H1 (cell line): Measurements from ENCODE around the gene SUSD1. TPM values are rescaled to one million over a fixed set of nuclear protein-coding genes. Genes with fewer than 3 reads are reported as not detected.

Experiments used
- CTCF ChIA-PET: fragments of 300-600 bp; sonication (Branson Sonifier 250); formaldehyde crosslinking; loops from one replicate; lab custom pipeline; 2021; ENCODE audit not compliant: partially characterized antibody; lab: Charles Lee
- POLR2A ChIA-PET: fragments of 300-600 bp; sonication (Branson Sonifier 250); formaldehyde crosslinking; loops from one replicate; lab custom pipeline; 2021; ENCODE audit warnings: inconsistent platforms; ENCODE audit not compliant: partially characterized antibody; lab: Charles Lee
- DNase-seq, 2 experiments: peaks; one replicate each; pipeline versions ENCODE4 v3.0.0 to v3.0.0-alpha.2; 2010 to 2022; ENCODE audit warnings: low spot score in 2 of 2, low read depth in 1 of 2, mixed read lengths in 1 of 2
- FAIRE-seq: peaks from 2 replicates; lab custom pipeline; 2011; peaks lifted over from hg19 to GRCh38; lab: Jason Lieb, UNC
- H2AFZ ChIP-seq: 2 replicates; pipeline ENCODE4 v1.8.1; 2012; ENCODE audit warnings: low read length, inconsistent platforms
- H2AK5ac ChIP-seq: 2 replicates; pipeline ENCODE4 v1.6.1; 2013; ENCODE audit warnings: low read depth, low read length
- H2BK120ac ChIP-seq: replicated peaks from 2 replicates; pipeline ENCODE3; 2013; ENCODE audit warnings: low read depth, low read length, inconsistent platforms
- H2BK12ac ChIP-seq: 2 replicates; pipeline ENCODE4 v1.6.1; 2013; ENCODE audit warnings: low read depth, low read length
- H2BK15ac ChIP-seq: 2 replicates; pipeline ENCODE4 v1.6.1; 2013; ENCODE audit warnings: low read length
- H2BK20ac ChIP-seq: 2 replicates; pipeline ENCODE4 v1.6.1; 2013; ENCODE audit warnings: low read length
- H2BK5ac ChIP-seq: 2 replicates; pipeline ENCODE4 v1.6.1; 2013; ENCODE audit warnings: low read depth, low read length
- H3K14ac ChIP-seq: 2 replicates; pipeline ENCODE4 v1.6.1; 2013; ENCODE audit warnings: inconsistent platforms; ENCODE audit not compliant: insufficient read length
- H3K18ac ChIP-seq: 2 replicates; pipeline ENCODE4 v1.6.1; 2013; ENCODE audit warnings: low read length; ENCODE audit errors: extremely low read depth
- H3K23ac ChIP-seq: 2 replicates; pipeline ENCODE4 v1.6.1; 2013; ENCODE audit warnings: inconsistent platforms; ENCODE audit not compliant: insufficient read length
- H3K23me2 ChIP-seq: 2 replicates; pipeline ENCODE4 v1.6.1; 2013; ENCODE audit warnings: low read depth, low read length
- H3K27ac ChIP-seq: 2 replicates; pipeline ENCODE4 v1.6.1; 2011; ENCODE audit warnings: low read depth, low read length, inconsistent platforms
- H3K27me3 ChIP-seq, 4 experiments: replicated peaks in 1 of 4; 1 replicate in 1 of 4; 2 replicates in 3 of 4; pipeline versions ENCODE4 v1.6.1 to v1.8.1; 2011 to 2013; ENCODE audit warnings: low read length in 3 of 4, mild to moderate bottlenecking in 3 of 4, inconsistent platforms in 2 of 4, mixed read lengths in 2 of 4, moderate library complexity in 1 of 4; ENCODE audit not compliant: control insufficient read depth in 3 of 4, insufficient read depth in 3 of 4; ENCODE audit errors: extremely low read depth in 1 of 4
- H3K36me3 ChIP-seq, 4 experiments: 2 replicates each; pipeline versions ENCODE4 v1.6.1 to v1.8.1; 2011 to 2013; ENCODE audit warnings: mild to moderate bottlenecking in 4 of 4, low read length in 3 of 4, moderate library complexity in 2 of 4, control low read depth in 1 of 4, inconsistent platforms in 1 of 4; ENCODE audit not compliant: insufficient read depth in 4 of 4, control insufficient read depth in 2 of 4
- H3K4ac ChIP-seq: replicated peaks from 2 replicates; pipeline ENCODE3; 2013; ENCODE audit warnings: low read length, low read depth, mixed read lengths, inconsistent platforms; ENCODE audit not compliant: insufficient read length
- H3K4me1 ChIP-seq, 4 experiments: replicated peaks in 1 of 4; 1 replicate in 1 of 4; 2 replicates in 3 of 4; pipeline versions ENCODE4 v1.6.1 to v1.8.1; 2011 to 2013; ENCODE audit warnings: low read length in 3 of 4, inconsistent platforms in 2 of 4, mixed read lengths in 1 of 4; ENCODE audit not compliant: insufficient read depth in 4 of 4, control insufficient read depth in 3 of 4
- H3K4me2 ChIP-seq, 2 experiments: 2 replicates each; pipeline versions ENCODE4 v1.6.1 to v1.8.1; 2011 to 2013; ENCODE audit warnings: low read depth in 2 of 2, low read length in 2 of 2, control low read depth in 1 of 2, inconsistent platforms in 1 of 2, mild to moderate bottlenecking in 1 of 2; ENCODE audit not compliant: insufficient read depth in 1 of 2
- H3K4me3 ChIP-seq, 4 experiments: fragments of 200-600, 300-600 bp in 1 of 4; sonication (generic), shearing (Covaris generic), sonication (Bioruptor Twin) in 1 of 4; 2 replicates each; pipeline versions ENCODE4 v1.5.1 to v1.8.1; 2011 to 2016; ENCODE audit warnings: low read length in 4 of 4, low read depth in 3 of 4, control low read depth in 2 of 4, inconsistent platforms in 2 of 4, mild to moderate bottlenecking in 2 of 4, mixed read lengths in 1 of 4, moderate library complexity in 1 of 4; ENCODE audit not compliant: insufficient read depth in 2 of 4; ENCODE audit errors: extremely low read depth in 1 of 4
- H3K56ac ChIP-seq: replicated peaks from 2 replicates; pipeline ENCODE3; 2013; ENCODE audit warnings: low read depth, mild to moderate bottlenecking, mixed read lengths, low read length, inconsistent platforms; ENCODE audit not compliant: insufficient read length
- H3K79me1 ChIP-seq: 2 replicates; pipeline ENCODE4 v1.6.1; 2013; ENCODE audit warnings: low read depth, low read length, control low read depth
- H3K79me2 ChIP-seq, 2 experiments: 2 replicates each; pipeline versions ENCODE4 v1.6.1 to v1.8.1; 2012 to 2013; ENCODE audit warnings: low read length in 2 of 2, mild to moderate bottlenecking in 2 of 2, inconsistent platforms in 1 of 2; ENCODE audit not compliant: insufficient read depth in 2 of 2, control insufficient read depth in 1 of 2
- H3K9ac ChIP-seq, 4 experiments: replicated peaks in 1 of 4; 1 replicate in 1 of 4; 2 replicates in 3 of 4; pipeline versions ENCODE4 v1.6.1 to v1.8.1; 2011 to 2013; ENCODE audit warnings: low read depth in 3 of 4, low read length in 3 of 4, control low read depth in 2 of 4, mild to moderate bottlenecking in 2 of 4, moderate library complexity in 2 of 4, inconsistent platforms in 1 of 4; ENCODE audit errors: extremely low read depth in 1 of 4
- H3K9me3 ChIP-seq, 2 experiments: 2 replicates each; pipeline versions ENCODE4 v1.6.1 to v1.8.1; 2012 to 2013; ENCODE audit warnings: mild to moderate bottlenecking in 2 of 2, moderate library complexity in 2 of 2, control low read depth in 1 of 2, inconsistent platforms in 1 of 2, low read depth in 1 of 2, low read length in 1 of 2, mixed read lengths in 1 of 2; ENCODE audit not compliant: insufficient read depth in 2 of 2
- H4K20me1 ChIP-seq, 2 experiments: replicated peaks in 1 of 2; 2 replicates each; pipeline versions ENCODE3 to v1.8.1; 2011 to 2013; ENCODE audit warnings: inconsistent platforms in 2 of 2, low read length in 2 of 2, mild to moderate bottlenecking in 1 of 2; ENCODE audit not compliant: insufficient read depth in 2 of 2, control insufficient read depth in 1 of 2
- H4K5ac ChIP-seq: 2 replicates; pipeline ENCODE4 v1.6.1; 2013; ENCODE audit warnings: low read length, low read depth, mixed read lengths, inconsistent platforms; ENCODE audit not compliant: insufficient read length
- H4K8ac ChIP-seq: 2 replicates; pipeline ENCODE4 v1.8.0; 2013; ENCODE audit warnings: mild to moderate bottlenecking, moderate library complexity, low read length, inconsistent platforms; ENCODE audit not compliant: insufficient read depth; ENCODE audit errors: extremely low read depth
- H4K91ac ChIP-seq: replicated peaks from 2 replicates; pipeline ENCODE3; 2013; ENCODE audit warnings: low read length, mixed read lengths, inconsistent platforms; ENCODE audit not compliant: insufficient read length
- ASH2L ChIP-seq: fragments of 200-600, 300-600 bp; sonication (generic); IDR thresholded peaks from one replicate; pipeline ENCODE4 v1.7.1; 2017; ENCODE audit warnings: low read length
- BRCA1 ChIP-seq: IDR thresholded peaks from 2 replicates; pipeline ENCODE4 v1.6.1; 2012; ENCODE audit warnings: low read depth, low read length, improper control_type of control experiment
- CEBPB ChIP-seq: IDR thresholded peaks from 2 replicates; pipeline ENCODE4 v1.6.1; 2012; ENCODE audit warnings: low read depth, low read length
- KDM1A ChIP-seq: fragments of 200-600, 300-600 bp; sonication (generic); IDR thresholded peaks from 2 replicates; pipeline ENCODE4 v1.7.1; 2016; ENCODE audit warnings: mild to moderate bottlenecking, low read length, borderline replicate concordance
- KDM4A ChIP-seq: IDR thresholded peaks from one replicate; pipeline ENCODE4 v1.7.1; 2012; ENCODE audit warnings: low read depth, mild to moderate bottlenecking, moderate library complexity, low read length, inconsistent platforms; ENCODE audit not compliant: severe bottlenecking
- KDM5A ChIP-seq: fragments of 200-600 bp; IDR thresholded peaks from 2 replicates; pipeline ENCODE4 v1.7.1; 2012; ENCODE audit warnings: mild to moderate bottlenecking, low read length, inconsistent platforms, mixed read lengths
- NRF1 ChIP-seq: IDR thresholded peaks from 2 replicates; pipeline ENCODE4 v1.6.1; 2011; ENCODE audit warnings: mild to moderate bottlenecking, low read depth, low read length, improper control_type of control experiment
- SRF ChIP-seq: IDR thresholded peaks from 2 replicates; pipeline ENCODE4 v1.6.1; 2011; ENCODE audit warnings: mild to moderate bottlenecking, low read depth, low read length, moderate library complexity
- TBP ChIP-seq: IDR thresholded peaks from 2 replicates; pipeline ENCODE4 v1.6.1; 2011; ENCODE audit warnings: low read depth, low read length, improper control_type of control experiment
- WGBS, 2 experiments: shearing (Covaris generic) in 1 of 2; methylation state at CpG; one replicate each; pipeline versions ENCODE4 v1.1.6 to v1.1.7; 2013 to 2015; ENCODE audit warnings: low lambda C conversion rate in 2 of 2, mixed read lengths in 2 of 2, inconsistent platforms in 1 of 2, low coverage in 1 of 2, missing lambda C conversion rate in 1 of 2; ENCODE audit not compliant: insufficient replicate concordance in 2 of 2, insufficient coverage in 1 of 2, insufficient read length in 1 of 2; ENCODE audit errors: extremely low coverage in 1 of 2, missing lambda C conversion rate in 1 of 2; 5-methylcytosine and 5-hydroxymethylcytosine counted together
- polyA plus RNA-seq, 7 experiments: library from polyadenylated mRNA; depleted of rRNA in 3 of 7; stranded (reverse) in 5 of 7; unstranded in 2 of 7; fragments of >200 nt in 5 of 7; fragments of 200-250 nt in 2 of 7; gene quantifications; 1 replicate in 5 of 7; 2 replicates in 1 of 7; 4 replicates in 1 of 7; pipeline versions ENCODE4 v1.2.1 to v1.2.3, GENCODE V29; 2011 to 2013; ENCODE audit warnings: missing spikeins in 2 of 7, mixed read lengths in 2 of 7
- total RNA-seq: library from RNA; stranded (reverse); fragmentation: NEBNext Ultra II Directional; extraction: Animal tissue kit (Norgen Biotek cat#: 25700); gene quantifications from 2 replicates; pipeline ENCODE4 v1.2.1, GENCODE V29; 2021
- TF ChIP-seq, protein P1 (sequence below): IDR thresholded peaks from 2 replicates; pipeline ENCODE4 v1.6.1; 2012; ENCODE audit warnings: inconsistent platforms
- TF ChIP-seq, protein P2 (sequence below): IDR thresholded peaks from 2 replicates; pipeline ENCODE4 v1.6.1; 2011; ENCODE audit warnings: low read length, improper control_type of control experiment

SUSD1 gene
- total and polyA plus RNA-seq, 2 of the 8 experiments (the other 6 are each of a cell fraction or from before 2014, with no cell fraction given) = 2.8 to 7.2 TPM

DNA sequence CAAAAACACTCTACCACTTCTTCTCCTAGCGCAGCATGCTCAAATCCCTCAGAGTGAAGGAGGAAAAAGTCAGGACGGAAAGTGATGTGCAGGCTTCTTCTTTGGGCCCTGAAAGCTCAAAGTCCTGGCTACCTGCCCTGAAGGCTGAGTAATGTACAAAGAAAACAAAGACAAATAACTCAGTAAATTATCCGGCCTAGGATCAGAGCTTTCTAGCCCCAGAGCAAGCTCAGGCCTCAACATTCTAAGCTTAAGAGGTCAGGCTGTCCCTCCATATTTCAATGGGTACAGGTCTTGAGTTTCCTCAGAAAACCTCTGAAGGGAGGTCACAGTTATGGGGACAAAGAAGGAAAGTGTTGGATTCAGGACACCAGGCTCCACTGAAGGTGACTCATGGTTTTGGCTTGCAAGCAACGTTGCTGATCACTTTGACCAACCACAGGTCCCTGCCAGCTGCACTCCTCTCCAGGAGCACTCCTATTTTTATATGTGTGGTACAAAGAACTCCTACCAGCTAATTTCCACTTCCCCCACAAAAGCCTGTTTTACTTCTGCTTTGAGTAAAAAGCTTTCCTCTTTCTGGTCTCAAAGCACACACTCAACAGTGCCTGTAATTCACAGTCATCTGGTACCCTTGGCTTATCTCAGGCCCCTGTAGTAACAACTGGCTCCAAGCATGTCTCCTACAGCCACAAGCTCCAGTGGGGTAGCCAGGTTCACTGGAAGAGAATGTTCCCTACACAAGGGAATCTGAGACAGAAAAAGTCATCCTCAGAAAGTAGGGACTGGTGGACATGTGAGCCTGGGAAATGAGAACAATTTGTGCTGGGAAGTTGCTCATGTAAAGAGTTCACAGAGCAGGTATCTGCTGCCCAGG, 162.8 kb downstream of the SUSD1 start:
- no peak overlapping the region for H4K91ac ChIP-seq
- peak overlapping the region; percentile 50; the same call in 1 of the 2 replicates for H2AFZ ChIP-seq
- no peak overlapping the region for H3K14ac ChIP-seq
- H3K23me2 ChIP-seq = no peaks in the 10 kb centered on the region
- H3K9ac ChIP-seq = no peak overlapping the region
- no peak overlapping the region for H2BK15ac ChIP-seq
- 85% methylated on average over 4 of the region's 4 CpGs; no CpG with 5 or more reads in 1 of the 2 experiments for whole genome bisulfite sequencing, 2 experiments
- ChIA-PET CTCF (interaction anchor here (0.6 to 1.4 kb wide), 6 partner anchors 9 to 363 kb away, joined by 3 to 4 read pairs (median 3); no protein-coding TSS in a partner anchor), POLR2A (no interaction called here)
- H4K5ac ChIP-seq = no peak overlapping the region
- H3K36me3 ChIP-seq = no peaks in the 10 kb centered on the region
- no peak overlapping the region for H2AK5ac ChIP-seq
- no peak overlapping the region for H3K56ac ChIP-seq
- no peak overlapping the region for H3K4ac ChIP-seq
- no peak overlapping the region for H3K4me3 ChIP-seq
- no peak overlapping the region for H2BK12ac ChIP-seq
- FAIRE-seq = no peak
- H3K4me1 ChIP-seq = no peaks in the 10 kb centered on the region
- H2BK5ac ChIP-seq = no peak overlapping the region
- no peak overlapping the region for H2BK20ac ChIP-seq
- no peak overlapping the region for H3K23ac ChIP-seq
- H3K27ac ChIP-seq = no peak overlapping the region
- no peaks in the 10 kb centered on the region for H4K20me1 ChIP-seq
- no peak overlapping the region for H2BK120ac ChIP-seq
- no peak overlapping the region for H4K8ac ChIP-seq
- H3K79me2 ChIP-seq = no peaks in the 10 kb centered on the region
- H3K27me3 ChIP-seq = no peaks in the 10 kb centered on the region
- H3K9me3 ChIP-seq = no peaks in the 10 kb centered on the region
- no peaks in the 10 kb centered on the region for H3K79me1 ChIP-seq
- no peak overlapping the region for H3K4me2 ChIP-seq
- H3K18ac ChIP-seq = no peak overlapping the region
- DNase-seq = no peak
- TF ChIP-seq, protein P1, sequence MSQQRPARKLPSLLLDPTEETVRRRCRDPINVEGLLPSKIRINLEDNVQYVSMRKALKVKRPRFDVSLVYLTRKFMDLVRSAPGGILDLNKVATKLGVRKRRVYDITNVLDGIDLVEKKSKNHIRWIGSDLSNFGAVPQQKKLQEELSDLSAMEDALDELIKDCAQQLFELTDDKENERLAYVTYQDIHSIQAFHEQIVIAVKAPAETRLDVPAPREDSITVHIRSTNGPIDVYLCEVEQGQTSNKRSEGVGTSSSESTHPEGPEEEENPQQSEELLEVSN = no peak
- TF ChIP-seq ASH2L (no peak), BRCA1 (no peak), KDM5A (no peak), CEBPB (no peak), SRF (no peak), KDM1A (no peak), NRF1 (no peak), TBP (no peak), KDM4A (no peak)
- TF ChIP-seq, protein P2, sequence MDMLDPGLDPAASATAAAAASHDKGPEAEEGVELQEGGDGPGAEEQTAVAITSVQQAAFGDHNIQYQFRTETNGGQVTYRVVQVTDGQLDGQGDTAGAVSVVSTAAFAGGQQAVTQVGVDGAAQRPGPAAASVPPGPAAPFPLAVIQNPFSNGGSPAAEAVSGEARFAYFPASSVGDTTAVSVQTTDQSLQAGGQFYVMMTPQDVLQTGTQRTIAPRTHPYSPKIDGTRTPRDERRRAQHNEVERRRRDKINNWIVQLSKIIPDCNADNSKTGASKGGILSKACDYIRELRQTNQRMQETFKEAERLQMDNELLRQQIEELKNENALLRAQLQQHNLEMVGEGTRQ = no peak
